A549 (cell line): ENCODE measurements around the gene PAPPA.
A peak's percentile ranks its signal among the peaks of the same experiment; 100 is the strongest.

Source experiments
- CTCF ChIP-seq: fragments of >200 bp; sonication (Bioruptor Twin); formaldehyde crosslinking; IDR thresholded peaks from 3 replicates; pipeline ENCODE4 v1.5.1; 2016
- JUN ChIP-seq, 2 experiments: fragments of >200 bp; sonication (Bioruptor Twin); formaldehyde crosslinking; IDR thresholded peaks; 2 replicates in 1 of 2; 3 replicates in 1 of 2; pipeline ENCODE4 v1.6.1; 2016 to 2017
- MAFK ChIP-seq: fragments of 450-650 bp; IDR thresholded peaks from 2 replicates; pipeline ENCODE4 v1.6.1; 2014; ENCODE audit not compliant: partially characterized antibody

GRCh38 chr9:116152941-116153764 lies 438 bp upstream of the PAPPA start:
- TF ChIP-seq JUN (IDR thresholded peaks at IDR 0.05): peak; percentile 63 to 77; a peak in 2 of 5 replicates
- TF ChIP-seq MAFK: no peak
- no peak for TF ChIP-seq CTCF
